GM21423 (cell line): ENCODE results near the gene FHOD3.

ENCODE experiments used
- ATAC-seq: cut with Tn5 transposase; IDR thresholded peaks from one replicate; pipeline ENCODE4 v1.9.1; 2021; ENCODE audit warnings: mild to moderate bottlenecking, moderate library complexity; ENCODE audit not compliant: unreplicated experiment

Gene FHOD3

GRCh38 chr18:36505665-36506064 is 208.2 kb downstream of the FHOD3 start:
- no peak for ATAC-seq

- ATAC-seq = no peak
These were observed 212.2 kb downstream of the FHOD3 start for GRCh38 chr18:36509646-36510197.

- no peak for ATAC-seq
These were observed 214.4 kb downstream of the FHOD3 start for GRCh38 chr18:36511791-36512352.

GRCh38 chr18:36513556-36513955 is 216.0 kb downstream of the FHOD3 start:
- no peak for ATAC-seq

GRCh38 chr18:36514778-36515177 is 217.3 kb downstream of the FHOD3 start:
- no peak for ATAC-seq

- no peak for ATAC-seq
These were observed 218.7 kb downstream of the FHOD3 start for GRCh38 chr18:36516258-36516657.

GRCh38 chr18:36516726-36517125 is 219.2 kb downstream of the FHOD3 start:
- ATAC-seq = no peak

- no peak for ATAC-seq
These were observed 221.3 kb downstream of the FHOD3 start for GRCh38 chr18:36518839-36519238.

- ATAC-seq = no peak
These were observed 221.8 kb downstream of the FHOD3 start for GRCh38 chr18:36519358-36519757.

- no peak for ATAC-seq
These were observed 225.0 kb downstream of the FHOD3 start for GRCh38 chr18:36522509-36522908.

- ATAC-seq = no peak
These were observed 228.4 kb downstream of the FHOD3 start for GRCh38 chr18:36525913-36526312.

- no peak for ATAC-seq
These were observed 229.1 kb downstream of the FHOD3 start for GRCh38 chr18:36526611-36527010.

GRCh38 chr18:36527051-36527450 is 229.5 kb downstream of the FHOD3 start:
- ATAC-seq = no peak

- no peak for ATAC-seq
These were observed 230.4 kb downstream of the FHOD3 start for GRCh38 chr18:36527740-36528455.

- ATAC-seq = no peak
These were observed 232.2 kb downstream of the FHOD3 start for GRCh38 chr18:36529747-36530146.

GRCh38 chr18:36530676-36531405 is 233.3 kb downstream of the FHOD3 start:
- no peak for ATAC-seq

- ATAC-seq = no peak
These were observed 234.1 kb downstream of the FHOD3 start for GRCh38 chr18:36531636-36532035.

- ATAC-seq = no peak
These were observed 234.9 kb downstream of the FHOD3 start for GRCh38 chr18:36532394-36532793.

GRCh38 chr18:36532815-36533214 is 235.3 kb downstream of the FHOD3 start:
- no peak for ATAC-seq

- no peak for ATAC-seq
These were observed 236.1 kb downstream of the FHOD3 start for GRCh38 chr18:36533446-36534153.

GRCh38 chr18:36534154-36534688 is 236.7 kb downstream of the FHOD3 start:
- no peak for ATAC-seq
